Skin epidermis (tissue), 12 donors: ENCODE measurements around the gene NOTCH4.

Experiments used
- H3K27ac ChIP-seq, 21 experiments: fragments of 200-600 bp; sonication (generic) in 11 of 21; one replicate each; pipeline ENCODE4 v1.5.0; 2020; ENCODE audit warnings: mild to moderate bottlenecking in 3 of 21, inconsistent platforms in 2 of 21, moderate library complexity in 2 of 21
- H3K4me3 ChIP-seq, 7 experiments: fragments of 200-600 bp; sonication (generic) in 2 of 7; one replicate each; pipeline ENCODE4 v1.5.0; 2020; ENCODE audit warnings: inconsistent platforms in 2 of 7, mild to moderate bottlenecking in 2 of 7, moderate library complexity in 1 of 7

The NOTCH4 gene

DNA sequence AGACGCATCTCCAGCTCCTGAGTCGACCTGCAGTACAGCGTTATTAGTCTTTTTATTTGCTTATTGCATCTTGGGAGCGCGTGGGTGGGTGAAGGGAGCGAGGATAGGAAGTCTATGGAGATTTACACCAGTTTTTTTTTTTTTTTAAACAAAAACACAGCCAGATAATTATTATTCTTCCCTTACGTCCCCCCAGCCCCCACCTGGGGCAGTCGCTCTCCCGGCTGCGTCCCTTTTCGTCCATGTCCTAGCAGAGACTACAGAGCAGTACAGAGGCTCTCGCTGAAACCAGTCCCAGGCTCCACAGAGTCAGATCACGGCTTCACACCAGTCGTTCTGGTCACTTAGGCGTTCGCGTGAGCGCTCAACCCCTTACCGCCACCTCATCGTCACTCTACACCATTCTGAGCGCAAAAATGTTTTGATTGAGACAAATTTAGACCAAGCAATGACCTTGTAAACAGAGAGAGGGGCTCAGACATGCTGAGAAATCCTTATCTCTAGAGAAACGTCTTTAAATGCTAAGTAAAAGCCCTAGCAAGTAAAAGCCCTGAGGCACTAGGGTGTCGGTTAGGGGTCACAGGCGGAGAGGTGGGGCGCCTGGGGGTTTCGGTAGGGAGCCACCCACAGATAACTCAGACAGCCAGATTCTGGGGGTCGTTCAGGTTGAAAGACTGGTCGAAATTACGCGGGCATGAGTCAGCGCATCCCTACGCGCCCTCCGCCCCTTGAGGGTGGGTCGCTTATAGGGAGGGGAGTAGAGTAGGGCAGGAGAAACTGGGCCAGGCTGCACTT, 70.9 kb downstream of the NOTCH4 start:
- H3K4me3 ChIP-seq, result peak overlapping the region; percentile 56 to 78 (median 71)
- H3K27ac ChIP-seq, result peak overlapping the region; percentile 0 to 96 (median 86)

DNA sequence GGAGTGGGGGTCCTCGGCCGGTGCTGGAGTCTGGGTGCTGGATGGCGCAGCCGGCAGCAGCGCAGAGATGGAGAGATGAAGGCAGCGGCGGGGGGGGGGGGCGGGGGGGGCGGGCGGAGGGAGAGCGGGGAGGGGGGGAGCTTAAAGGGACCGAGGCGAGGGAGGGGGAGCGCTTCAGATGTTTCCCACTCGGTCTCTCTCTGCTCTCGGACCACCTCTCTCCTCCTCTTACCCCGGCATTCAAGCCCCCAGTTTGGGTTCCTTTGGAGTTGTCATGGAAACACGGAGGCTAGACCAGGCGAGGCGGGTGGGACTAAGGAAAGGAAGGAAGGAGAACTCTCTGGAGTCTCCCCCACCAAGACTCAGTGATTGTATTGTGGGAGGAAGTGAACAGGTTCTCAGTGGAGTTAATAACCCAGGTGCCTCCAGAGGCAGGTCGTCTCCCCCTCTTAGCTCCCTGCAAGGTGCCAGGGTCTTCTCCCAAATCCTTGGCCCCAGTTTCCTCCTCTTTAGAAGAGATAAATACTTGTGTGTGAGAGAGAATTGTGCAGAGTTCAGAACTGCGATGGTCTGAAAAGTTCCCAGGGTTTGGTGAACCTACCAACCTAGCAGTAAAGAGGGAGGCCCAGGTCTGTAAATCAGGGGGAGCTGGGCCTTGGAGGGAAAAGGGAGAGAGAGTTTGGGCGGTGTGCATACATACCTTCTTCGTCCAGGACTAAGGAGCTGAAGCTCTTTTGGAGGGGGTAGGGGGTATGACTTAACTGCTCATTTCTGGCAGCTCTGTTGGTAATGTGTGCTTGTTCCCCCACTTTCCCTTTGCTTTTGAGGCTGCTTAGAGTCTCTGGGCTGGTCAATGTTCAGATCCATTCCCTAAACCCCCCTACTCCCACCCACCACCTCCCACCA, 71.8 kb downstream of the NOTCH4 start, which contains the start of gene PRRT1:
Gene PRRT1 (minus strand): TSS at position 77 of the 906 bp plus-strand sequence. CDS start 112 bp downstream, outside the sequence.
- H3K27ac ChIP-seq, result peak within 1 kb of the TSS in 17 of 21 experiments; percentile 19 to 96 (median 87)
- H3K4me3 ChIP-seq, result peak within 1 kb of the TSS in 6 of 7 experiments; percentile 56 to 78 (median 72)

DNA sequence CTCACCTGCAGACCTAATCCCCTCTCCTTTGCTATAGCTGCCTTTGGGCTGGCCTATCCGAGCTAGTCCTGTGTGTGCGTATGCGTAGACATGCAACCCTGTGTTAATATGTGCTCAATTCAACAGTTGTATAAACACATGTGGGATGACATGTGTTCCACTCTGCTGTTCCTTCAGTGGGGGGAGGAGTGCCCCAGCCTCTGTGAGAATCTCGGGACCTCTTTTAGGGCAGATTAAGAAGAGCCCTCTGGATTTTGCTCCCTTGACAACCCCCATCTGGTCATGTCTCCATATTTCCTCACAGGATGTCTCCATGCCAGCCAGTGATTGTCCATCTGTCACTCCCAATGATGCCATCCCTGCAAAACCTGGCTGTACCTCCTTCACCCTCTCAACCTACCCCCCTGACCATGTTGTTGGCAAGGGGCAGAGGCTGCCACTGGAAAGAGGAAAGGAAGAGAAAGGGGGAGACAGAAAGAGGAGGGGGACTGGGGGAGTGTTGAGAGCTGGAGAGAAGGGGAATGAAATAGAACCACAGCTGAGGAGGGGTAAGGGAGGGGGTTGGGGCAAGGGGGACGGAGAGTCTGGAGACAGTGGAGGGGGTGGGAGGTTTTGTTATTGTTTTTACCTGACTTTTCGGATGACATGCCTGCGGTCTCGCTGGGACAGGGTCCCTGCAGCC, 72.5 kb downstream of the NOTCH4 start:
- H3K4me3 ChIP-seq, result peak overlapping the region in 3 of 7 experiments; percentile 13 to 27 (median 26)

DNA sequence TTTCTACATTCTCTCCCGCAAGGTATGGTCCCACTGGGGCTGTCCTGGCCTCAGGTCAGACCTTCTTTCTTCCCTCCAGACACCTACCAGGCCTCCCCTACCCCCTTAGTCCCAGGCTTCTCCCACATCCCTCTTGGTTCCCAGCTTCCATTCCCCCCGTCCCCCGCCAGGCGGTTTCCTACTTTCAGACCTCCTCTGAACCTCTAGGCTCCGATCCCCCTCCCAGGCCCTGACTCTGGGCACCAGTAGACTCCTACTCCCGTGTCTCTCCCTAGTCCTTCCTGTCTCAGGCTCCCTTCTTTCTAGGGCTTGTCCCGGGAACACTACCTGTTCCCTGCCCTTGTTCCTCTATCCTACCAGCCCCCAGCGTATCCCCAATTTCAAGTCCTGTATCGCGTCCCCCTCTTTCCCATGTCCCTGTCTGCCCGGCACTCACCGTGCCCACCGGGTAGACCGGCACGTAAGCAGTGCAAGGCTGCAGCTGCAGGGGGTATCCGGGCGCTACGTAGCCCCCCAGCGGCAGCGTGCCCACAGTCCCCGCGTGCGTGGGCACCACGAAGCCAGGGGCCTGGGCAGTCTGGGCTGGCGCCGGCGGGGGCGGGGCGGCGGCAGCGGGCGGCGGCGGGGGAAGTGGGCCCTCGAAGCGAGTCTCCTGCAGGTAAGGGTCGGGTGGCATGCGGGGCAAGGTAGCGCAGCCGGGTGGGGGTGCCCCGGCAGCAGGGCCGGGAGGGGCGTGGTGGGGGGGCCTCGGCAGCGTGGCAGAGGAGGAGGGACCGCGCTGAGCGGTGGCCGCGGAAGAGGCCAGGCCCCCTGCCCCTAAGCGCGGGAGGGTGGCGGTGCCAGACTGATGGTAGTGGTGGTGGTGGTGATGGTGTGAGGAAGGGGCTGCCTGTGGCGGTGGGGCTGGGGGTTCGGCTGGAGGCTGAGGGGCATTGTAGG, 73.7 kb downstream of the NOTCH4 start:
- Histone ChIP-seq H3K27ac (no peak overlapping the region), H3K4me3 (no peak overlapping the region)

More for the DNA sequence above, 72.5 kb downstream of the NOTCH4 start:
- peak overlapping the region in 1 of 21 experiments; percentile 77 for H3K27ac ChIP-seq

DNA sequence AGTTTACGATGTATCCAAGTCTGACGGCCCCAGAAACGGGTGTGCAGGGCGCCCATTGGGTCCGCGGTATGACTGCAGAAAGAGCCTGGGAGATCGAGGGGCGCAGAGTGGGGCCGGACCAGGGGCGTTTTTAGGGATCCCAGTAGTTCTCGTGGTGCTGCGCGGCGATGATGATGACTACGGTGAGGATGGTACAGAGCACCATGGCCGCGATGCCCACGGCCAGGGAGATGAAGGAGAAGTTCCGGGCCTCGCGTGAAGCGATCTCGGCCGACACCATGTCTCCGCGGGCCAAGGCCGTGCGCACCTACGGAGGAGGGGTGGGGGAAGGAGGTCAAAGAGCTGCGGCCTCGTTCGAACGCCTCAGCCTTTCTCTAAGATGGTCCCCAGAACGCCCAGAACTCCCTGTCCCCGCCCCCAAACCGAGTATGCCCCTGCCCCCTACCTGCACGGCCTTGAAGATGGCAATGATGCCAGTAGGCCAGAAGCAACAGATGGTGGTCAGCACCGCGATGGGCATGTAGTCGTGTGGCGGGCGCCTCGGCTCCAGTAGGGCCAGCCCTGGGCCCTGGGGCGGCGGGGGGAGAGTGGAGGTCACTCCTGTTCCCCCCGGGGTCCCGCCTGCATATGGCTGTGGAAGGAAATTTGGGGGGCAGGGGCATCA, 74.6 kb downstream of the NOTCH4 start:
- Histone ChIP-seq H3K27ac (peak overlapping the region in 2 of 21 experiments; percentile 5 to 44), H3K4me3 (peak overlapping the region; percentile 15 to 43 (median 25))

DNA sequence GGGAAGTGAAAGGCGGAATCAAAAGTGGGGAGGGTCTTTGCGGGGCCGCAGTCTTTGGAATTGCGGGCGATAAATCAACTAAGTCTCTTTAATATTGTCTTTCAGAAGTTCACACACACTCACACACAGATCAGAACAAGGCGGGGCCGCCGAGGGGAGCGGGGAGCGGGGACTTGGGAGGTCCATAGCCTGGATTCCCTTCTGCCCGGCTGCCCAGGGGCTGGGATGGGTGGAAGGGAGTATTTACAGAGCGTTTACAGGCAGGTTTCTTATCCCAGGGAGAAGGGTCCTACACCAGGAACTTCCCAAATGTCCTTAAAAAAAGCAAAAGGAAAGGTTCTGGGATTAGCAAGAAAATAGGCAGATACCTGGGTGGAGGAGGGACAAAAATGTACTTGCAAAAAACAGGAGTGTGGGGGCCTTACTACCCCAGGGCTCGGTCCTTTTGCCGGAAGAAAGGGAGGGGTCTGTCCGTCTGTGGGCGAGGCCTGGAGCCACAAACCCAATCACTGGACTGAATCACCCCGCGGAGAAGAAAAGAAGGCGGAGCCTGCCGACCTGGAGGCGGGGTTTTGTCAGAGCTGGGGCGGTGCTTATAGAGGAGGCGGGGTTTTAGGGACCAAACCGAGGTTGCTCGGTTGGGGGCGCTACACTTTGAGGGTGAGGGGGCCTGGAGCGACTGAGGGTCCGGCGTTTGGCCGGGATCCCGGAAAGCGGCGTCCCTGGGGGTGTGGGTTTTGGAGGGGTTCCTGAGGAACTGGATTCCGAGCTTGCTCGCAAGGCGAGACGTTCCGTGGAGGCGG, 75.4 kb downstream of the NOTCH4 start:
- Histone ChIP-seq H3K4me3 (peak overlapping the region; percentile 15 to 43 (median 25)), H3K27ac (peak overlapping the region in 7 of 21 experiments; percentile 15 to 59 (median 44))

DNA sequence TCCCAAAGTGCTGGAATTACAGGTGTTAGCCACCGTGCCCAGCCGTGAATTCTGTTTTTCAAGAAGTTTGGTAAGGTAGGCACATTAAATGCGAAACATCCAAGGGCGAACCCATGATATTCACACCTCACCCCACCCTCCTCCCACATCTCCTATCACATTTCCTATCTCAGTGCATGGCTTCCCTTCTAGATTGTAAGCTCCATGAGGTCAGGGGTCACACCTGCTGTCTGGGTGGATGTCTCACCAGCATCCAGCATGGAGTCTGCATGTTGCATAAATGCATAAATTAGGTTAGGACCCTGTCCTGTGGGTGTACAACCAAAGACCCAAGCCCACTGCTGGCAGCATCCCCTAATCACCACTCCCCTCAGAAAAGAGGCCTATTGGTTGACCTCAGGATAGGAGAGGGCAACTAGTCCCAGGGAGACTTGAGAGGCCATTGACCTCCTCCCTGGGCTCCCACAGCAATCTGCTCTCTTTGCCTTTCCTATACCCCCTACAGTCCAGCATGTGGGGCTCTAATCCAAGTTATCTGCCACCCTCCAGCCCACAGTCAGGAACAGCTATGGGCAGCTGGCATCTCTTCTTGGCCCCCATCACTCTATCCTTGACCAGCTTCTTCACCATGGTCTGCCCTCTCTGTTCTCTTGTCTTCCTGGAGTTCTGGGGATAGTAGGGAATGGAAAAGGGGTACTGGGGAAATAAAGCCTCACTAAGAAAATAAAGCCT, 76.3 kb downstream of the NOTCH4 start:
- Histone ChIP-seq H3K4me3 (peak overlapping the region in 1 of 7 experiments; percentile 43), H3K27ac (no peak overlapping the region)

DNA sequence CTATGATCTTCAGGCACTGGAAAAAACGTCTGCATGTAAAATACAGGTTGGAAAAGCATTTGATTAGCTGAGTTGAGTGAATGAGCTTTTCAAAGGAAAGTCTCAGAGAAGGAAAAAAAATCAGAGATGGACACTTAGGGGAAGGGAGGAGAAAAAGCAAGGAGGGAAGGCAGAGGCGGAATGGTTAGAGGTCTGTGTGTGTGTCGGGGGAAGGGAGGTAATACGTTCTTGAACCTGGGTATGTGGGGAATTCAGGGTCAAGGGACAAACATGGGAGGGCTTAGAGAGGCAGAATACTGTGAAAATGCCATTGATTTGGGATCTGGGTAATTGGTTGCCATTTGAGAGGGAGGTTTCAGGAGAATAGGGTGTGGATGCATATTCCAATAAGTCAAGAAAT, 77.2 kb downstream of the NOTCH4 start:
- H3K4me3 ChIP-seq, result no peak overlapping the region
- peak overlapping the region in 1 of 21 experiments; percentile 19 for H3K27ac ChIP-seq

DNA sequence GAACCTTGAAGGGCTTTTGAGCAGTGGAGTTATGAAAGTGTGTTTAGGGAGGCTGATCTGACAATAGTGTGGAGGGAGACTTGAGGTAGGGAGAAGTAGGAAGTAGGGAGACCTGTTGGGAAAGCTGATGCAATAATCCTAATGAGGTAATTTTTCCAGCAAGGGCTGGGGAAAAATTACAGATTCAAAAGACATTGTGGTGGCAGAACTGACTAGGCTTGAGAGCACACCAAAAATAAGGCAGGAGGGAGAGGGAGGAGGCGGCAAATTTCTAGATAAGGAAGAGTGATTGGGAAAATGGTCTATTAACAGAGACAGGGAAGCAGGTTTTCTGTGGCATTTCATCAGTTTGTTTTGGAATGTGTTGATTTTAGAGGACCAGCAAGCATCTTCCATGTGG, 77.6 kb downstream of the NOTCH4 start:
- peak overlapping the region in 1 of 21 experiments; percentile 19 for H3K27ac ChIP-seq
- H3K4me3 ChIP-seq, result no peak overlapping the region
